ENCODE results near the gene MROH8.

DNA sequence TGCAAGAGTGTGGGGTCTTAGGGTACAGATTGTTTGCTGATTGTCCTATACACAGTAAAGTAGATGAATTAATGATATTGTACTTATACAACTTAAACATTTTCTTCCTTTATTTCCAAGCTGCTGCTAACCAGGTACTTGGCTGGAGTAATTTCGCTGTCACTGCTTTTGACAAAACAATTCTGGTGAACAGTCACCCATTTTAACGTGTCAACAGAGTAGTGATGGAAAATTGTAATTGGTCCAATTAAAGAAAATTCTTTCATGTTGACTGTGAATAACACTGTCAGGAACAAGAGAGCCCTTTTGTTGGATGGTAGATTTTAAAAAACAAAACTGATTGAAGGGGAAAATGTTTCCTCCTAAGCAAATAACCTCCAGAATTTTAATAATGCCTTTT is 26.4 kb upstream of the MROH8 start:
- TF ChIP-seq EZH2 (IDR thresholded peaks at IDR 0.05; ENCODE audit: borderline replicate concordance, low read length) (no peak), CTCF (IDR thresholded peaks at IDR 0.05; ENCODE audit: low read length) (no peak)

Data from OCI-LY1 (cell line).